NCI-H446 (cell line): Measurements from ENCODE around the gene SCAANT1.

Experiments used
- DNase-seq, 2 experiments: peaks; one replicate each; lab custom pipeline; 2025; lab: John Stamatoyannopoulos, UW

Gene SCAANT1

GRCh38 chr3:63911873-63912767 lies at the start of gene SCAANT1:
Gene SCAANT1 (minus strand): TSS chr3:63912383.
- DNase-seq = peak; percentile 10 to 57

DNA sequence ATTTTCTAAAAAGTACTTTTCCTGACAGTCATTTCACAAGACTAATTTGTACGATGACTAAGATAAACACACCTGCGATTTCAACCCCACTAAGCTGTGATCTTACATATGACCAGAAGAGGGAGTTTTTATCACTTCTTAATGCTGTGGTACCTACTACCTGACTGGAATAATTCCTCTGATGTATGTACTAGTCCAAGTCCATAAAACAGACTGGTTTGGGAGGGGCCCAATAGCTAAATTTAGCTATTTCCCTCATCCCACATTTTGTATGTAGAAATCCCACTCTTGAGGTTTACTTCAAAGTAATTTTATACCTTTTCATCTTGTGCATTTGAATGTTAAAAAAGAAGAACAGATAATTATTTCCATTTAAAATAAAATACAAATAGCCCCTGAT lies 49.7 kb upstream of the SCAANT1 start:
- peak in 1 of 2 experiments; percentile 4 for DNase-seq

GRCh38 chr3:63960048-63960711 lies 48.0 kb upstream of the SCAANT1 start:
- DNase-seq = peak; percentile 57 to 64

- no peak for DNase-seq
These were observed 47.0 kb upstream of the SCAANT1 start for GRCh38 chr3:63959146-63959545.

DNA sequence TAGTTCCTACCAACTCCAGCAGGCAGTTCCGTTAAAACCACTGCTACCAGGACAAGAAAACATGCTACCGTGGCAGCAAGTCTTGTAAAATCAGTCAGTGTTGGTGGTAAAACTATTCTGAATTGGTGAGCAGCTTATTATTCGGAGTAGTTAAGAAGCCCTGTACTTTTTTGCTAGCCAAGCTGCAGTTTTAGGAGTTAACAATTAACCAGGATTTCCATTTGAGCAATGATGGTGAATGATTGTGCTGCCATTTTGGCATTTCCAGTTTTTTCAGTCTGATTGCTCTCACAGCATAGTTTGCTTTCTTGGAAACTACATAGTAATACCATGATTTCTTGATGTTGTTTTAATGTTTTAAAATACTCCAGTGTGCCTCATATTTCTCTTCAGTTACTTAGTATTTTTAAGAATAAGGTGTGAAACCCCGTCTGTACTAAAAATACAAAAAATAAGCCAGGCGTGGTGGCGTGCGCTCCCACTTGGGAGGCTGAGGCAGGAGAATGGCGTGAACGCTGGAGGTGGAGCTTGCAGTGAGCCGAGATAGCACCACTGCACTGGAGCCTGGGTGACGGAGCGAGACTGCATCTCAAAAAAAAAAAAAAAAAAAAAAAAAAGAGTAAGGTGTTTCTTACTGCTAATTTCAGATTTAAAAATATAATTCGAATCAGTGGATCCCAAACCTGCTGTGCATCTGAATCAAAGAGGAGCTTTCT lies 43.8 kb upstream of the SCAANT1 start:
- no peak for DNase-seq

GRCh38 chr3:63955036-63955650 lies 43.0 kb upstream of the SCAANT1 start:
- no peak for DNase-seq

DNA sequence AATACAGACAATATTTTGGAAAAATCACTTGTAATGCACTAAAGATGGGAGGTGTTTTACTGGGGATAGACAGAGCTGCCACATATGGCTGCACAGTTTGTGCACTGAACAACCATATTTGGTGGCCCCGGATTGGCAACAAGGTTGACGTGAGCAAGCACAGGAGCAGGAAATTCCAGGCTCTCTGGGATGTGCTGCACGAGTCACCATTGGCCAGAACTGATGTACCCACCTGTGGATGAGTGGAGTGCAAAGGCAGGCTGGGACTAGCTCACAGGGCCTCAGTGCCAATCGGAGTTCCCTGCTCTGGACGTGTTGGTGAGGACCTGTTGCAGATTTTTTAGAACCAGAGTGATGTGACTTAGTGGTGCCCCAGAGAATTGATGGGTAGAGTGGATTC lies 42.0 kb upstream of the SCAANT1 start:
- DNase-seq = no peak

DNA sequence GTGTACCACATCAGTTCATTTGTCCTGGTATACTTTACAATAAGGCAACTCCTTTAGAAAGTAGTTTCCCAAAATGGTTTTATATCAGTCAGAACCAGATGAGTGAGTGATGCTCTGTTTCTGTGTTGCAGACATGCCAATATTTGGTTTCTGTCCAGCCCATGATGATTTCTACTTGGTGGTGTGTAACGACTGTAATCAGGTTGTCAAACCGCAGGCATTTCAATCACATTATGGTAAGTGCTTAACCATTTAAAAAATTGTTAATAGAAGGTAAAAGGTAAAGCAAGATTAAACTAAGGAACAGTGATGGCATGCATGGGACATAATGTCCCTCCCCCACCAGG lies 40.0 kb upstream of the SCAANT1 start:
- no peak for DNase-seq

DNA sequence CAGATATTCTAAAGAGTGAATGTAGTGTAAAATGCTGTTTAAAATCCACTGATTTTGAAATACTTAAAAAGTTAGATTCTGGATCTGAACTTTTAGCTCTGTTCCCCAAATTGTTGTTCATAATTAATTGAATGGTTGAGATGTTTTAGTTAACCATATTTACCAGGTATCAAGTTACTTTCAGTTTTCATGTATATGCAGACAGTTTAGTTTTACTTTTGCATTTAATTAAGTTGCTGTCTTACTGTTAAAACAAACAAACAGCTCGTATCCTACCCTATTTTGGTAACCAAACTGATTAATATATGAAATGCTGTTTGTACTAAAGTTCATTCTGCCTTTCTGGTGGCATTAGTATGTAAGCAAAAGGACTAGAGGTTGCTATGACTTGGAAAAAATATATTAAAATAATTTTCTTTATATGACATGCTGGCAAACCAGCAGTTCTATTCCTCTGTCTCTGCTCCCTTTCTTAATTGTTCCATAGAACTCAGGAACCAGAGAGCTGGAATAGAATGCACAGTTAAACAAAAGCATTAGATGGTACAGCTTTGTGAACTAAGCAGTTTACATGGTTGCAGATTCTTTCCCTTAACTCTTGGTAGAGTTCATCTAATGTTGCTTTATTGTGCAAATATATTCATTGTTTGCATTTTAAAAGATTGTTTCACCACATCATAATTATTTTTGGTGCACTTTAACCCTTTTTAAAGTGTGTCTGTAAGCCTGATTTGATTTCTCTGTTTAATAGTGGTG lies 39.5 kb upstream of the SCAANT1 start:
- no peak for DNase-seq

DNA sequence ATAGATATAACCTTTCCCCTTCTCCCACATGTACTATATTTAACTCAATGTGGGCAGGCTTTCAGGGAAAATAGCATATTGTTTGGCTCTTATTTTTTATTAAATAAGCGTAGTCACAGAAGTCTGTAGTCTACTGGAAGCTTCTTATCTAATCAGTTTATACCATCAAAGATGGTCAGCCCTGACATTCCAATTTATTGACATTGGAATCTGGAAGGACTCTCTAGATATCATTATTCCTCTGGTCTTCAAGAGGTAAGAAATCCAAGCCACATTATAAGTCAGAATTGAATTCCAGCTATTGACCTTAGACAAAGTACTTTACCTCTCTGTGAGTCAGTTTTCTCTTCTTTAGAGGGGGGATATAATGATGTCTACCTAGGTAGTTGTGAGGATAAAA lies 38.5 kb upstream of the SCAANT1 start:
- no peak for DNase-seq

GRCh38 chr3:63949005-63949404 lies 36.8 kb upstream of the SCAANT1 start:
- no peak for DNase-seq

GRCh38 chr3:63947594-63947993 lies 35.4 kb upstream of the SCAANT1 start:
- no peak for DNase-seq

DNA sequence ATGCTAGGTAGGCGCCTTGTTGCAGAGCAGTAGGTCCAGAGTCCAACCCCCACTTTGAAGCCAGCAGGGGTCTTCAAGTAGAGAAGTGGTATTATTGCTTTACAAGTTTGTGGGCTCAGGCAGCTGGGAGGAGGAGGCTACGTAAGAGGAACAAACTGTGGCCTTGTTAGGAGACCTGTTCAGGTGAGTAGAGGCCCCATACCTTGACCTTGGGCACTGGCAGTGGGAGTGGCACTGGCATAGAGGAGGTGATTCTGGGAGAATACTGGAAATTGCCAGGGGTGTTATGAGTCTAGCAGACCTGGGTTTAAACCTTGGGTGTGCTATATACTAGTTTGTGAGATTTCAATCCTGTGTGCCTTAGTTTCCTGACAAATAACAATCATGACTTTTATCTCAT lies 34.6 kb upstream of the SCAANT1 start:
- DNase-seq = no peak

- no peak for DNase-seq
These were observed 33.4 kb upstream of the SCAANT1 start for GRCh38 chr3:63945558-63946096.

- no peak for DNase-seq
These were observed 31.5 kb upstream of the SCAANT1 start for GRCh38 chr3:63943678-63944077.

DNA sequence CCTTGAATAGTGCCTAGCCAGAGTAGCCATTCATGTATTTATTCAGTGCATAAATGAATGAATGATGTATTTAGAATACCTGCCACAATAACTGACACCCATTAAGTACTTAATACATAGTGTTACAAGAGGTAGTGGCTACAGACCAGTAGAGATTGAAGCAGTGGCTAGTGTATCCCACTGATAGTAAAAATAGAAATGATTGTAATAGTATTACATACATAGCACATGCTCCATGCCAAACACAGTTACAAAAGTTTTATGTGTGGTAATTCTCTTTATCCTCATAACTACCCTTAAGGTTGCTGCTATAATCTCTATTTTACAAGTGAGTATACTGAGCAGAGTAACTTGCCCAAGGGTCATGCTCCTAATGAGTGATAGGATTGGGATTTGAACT lies 30.3 kb upstream of the SCAANT1 start:
- DNase-seq = no peak

GRCh38 chr3:63940389-63940757 lies 28.2 kb upstream of the SCAANT1 start:
- no peak for DNase-seq

DNA sequence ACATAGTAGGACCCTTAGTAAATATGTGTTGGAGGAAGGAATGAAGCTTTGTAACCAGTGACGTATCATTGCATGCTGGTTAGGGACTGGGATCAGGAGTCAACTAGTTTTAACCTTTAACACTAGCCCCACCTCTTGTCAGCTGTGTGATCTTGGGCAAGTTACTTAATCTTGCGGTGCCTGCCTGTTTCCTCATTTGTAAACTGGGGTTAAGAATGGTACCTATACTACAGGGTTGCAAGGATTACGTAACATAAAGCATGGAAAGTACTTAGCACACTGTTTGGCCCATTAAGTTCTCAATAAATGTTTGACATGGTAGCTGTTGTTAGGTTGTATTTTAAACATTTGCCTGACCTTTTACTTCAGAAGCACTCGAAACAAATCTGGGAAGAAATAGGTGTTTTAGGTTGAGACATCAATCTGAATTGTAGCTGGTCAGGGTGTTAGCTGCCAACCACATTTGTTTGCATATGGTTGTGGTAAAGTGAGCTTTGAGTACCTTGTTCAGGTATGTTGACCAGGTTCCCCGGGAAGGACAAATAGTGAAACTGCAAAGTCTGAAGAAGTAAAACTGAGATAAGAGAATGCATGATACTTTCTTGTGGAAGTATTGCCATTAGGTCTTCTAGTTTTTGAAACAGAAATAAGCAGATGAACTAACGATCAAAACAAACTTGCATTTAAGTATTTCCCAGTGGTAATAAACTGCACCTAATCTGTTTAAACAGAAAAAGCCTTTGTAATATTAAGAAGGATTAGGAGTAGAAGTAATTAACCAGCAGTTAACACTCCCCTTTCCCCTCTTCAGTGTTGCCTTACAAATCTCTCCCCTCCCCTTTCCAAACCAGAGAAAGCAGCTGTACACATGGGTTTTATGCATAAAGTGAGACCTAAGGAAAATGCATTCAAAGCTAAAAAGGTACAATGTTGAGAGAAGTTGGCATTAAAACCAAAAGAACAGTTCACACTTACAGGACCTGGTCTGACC lies 25.8 kb upstream of the SCAANT1 start:
- no peak for DNase-seq

- no peak for DNase-seq
These were observed 24.7 kb upstream of the SCAANT1 start for GRCh38 chr3:63936925-63937324.
